ENCODE data around the gene PRKG1. TPM values are rescaled to one million over a fixed set of nuclear protein-coding genes. Genes with fewer than 3 reads are reported as not detected.

PRKG1 gene
- total and polyA plus RNA-seq, 2 of the 4 experiments (the other 2 are of a cell fraction), result 3.5 to 18.3 TPM

DNA sequence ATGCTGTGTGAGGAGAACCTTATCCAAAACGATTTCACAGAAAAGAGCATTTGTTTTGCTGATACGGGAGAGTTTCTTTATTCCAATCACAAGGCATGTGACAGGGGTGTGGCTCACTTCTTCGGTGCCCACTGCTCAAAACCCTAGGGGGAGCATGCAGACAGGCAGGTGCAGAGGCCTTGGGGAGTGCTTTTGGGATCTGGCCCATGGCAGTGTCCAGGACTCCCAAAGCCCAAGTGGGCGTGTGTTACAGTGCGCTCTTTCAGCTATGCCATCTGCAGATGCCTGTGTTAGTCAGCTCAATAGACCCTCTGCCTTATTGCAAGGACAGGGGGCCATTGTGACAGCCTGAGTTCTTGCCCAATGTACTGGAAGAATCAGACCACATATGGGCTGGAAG is 530.3 kb downstream of the PRKG1 start:
- TF ChIP-seq RCOR1 (IDR thresholded peaks at IDR 0.05; ENCODE audit: insufficient replicate concordance, low read length), result no peak
- TF ChIP-seq NFE2L2 (IDR thresholded peaks at IDR 0.05; ENCODE audit: low read depth, low read length), result no peak
- TF ChIP-seq, protein P1, sequence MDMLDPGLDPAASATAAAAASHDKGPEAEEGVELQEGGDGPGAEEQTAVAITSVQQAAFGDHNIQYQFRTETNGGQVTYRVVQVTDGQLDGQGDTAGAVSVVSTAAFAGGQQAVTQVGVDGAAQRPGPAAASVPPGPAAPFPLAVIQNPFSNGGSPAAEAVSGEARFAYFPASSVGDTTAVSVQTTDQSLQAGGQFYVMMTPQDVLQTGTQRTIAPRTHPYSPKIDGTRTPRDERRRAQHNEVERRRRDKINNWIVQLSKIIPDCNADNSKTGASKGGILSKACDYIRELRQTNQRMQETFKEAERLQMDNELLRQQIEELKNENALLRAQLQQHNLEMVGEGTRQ (IDR thresholded peaks at IDR 0.05; ENCODE audit: low read depth, low read length), result no peak
- no peak for TF ChIP-seq ELK1 (IDR thresholded peaks at IDR 0.05; ENCODE audit: borderline replicate concordance, low read depth, low read length)
- no peak for TF ChIP-seq FOS (IDR thresholded peaks at IDR 0.05; ENCODE audit: low read depth, low read length)
- TF ChIP-seq RFX5 (IDR thresholded peaks at IDR 0.05; ENCODE audit: low read depth, low read length), result no peak
- TF ChIP-seq CHD1 (IDR thresholded peaks at IDR 0.05; ENCODE audit: low read depth, low read length), result no peak
- TF ChIP-seq SMC3 (IDR thresholded peaks at IDR 0.05; ENCODE audit: low read depth, low read length), result no peak
- TF ChIP-seq RAD21 (IDR thresholded peaks at IDR 0.05; ENCODE audit: low read length), result no peak
- TF ChIP-seq CEBPB (IDR thresholded peaks at IDR 0.05; ENCODE audit: low read depth, low read length), result no peak
- TF ChIP-seq, protein P2, sequence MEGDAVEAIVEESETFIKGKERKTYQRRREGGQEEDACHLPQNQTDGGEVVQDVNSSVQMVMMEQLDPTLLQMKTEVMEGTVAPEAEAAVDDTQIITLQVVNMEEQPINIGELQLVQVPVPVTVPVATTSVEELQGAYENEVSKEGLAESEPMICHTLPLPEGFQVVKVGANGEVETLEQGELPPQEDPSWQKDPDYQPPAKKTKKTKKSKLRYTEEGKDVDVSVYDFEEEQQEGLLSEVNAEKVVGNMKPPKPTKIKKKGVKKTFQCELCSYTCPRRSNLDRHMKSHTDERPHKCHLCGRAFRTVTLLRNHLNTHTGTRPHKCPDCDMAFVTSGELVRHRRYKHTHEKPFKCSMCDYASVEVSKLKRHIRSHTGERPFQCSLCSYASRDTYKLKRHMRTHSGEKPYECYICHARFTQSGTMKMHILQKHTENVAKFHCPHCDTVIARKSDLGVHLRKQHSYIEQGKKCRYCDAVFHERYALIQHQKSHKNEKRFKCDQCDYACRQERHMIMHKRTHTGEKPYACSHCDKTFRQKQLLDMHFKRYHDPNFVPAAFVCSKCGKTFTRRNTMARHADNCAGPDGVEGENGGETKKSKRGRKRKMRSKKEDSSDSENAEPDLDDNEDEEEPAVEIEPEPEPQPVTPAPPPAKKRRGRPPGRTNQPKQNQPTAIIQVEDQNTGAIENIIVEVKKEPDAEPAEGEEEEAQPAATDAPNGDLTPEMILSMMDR (conservative IDR thresholded peaks at IDR 0.05; ENCODE audit: low read depth, low read length), result no peak
- TF ChIP-seq MAZ (IDR thresholded peaks at IDR 0.05; ENCODE audit: borderline replicate concordance, low read depth, low read length), result no peak
- TF ChIP-seq BHLHE40 (IDR thresholded peaks at IDR 0.05; ENCODE audit: low read depth, low read length), result no peak
- TF ChIP-seq MXI1 (IDR thresholded peaks at IDR 0.05; ENCODE audit: borderline replicate concordance, low read depth, low read length), result no peak
- no peak for TF ChIP-seq POLR2A (IDR thresholded peaks at IDR 0.05; ENCODE audit: low read depth, low read length)
- Histone ChIP-seq H3K9me3 (ENCODE audit: control insufficient read depth, insufficient read depth, low read length) (no peaks in the 10 kb centered on the region), H3K4ac (ENCODE audit: low read depth, low read length) (no peak overlapping the region), H3K4me2 (ENCODE audit: low read depth, low read length) (no peak overlapping the region), H2AK9ac (replicated peaks; ENCODE audit: low read depth, low read length, poor library complexity) (no peak overlapping the region), H2BK15ac (ENCODE audit: low read depth, low read length) (no peak overlapping the region), H3K9ac (ENCODE audit: low read depth, low read length) (no peak overlapping the region), H2BK20ac (ENCODE audit: low read depth, low read length) (no peak overlapping the region), H3K14ac (replicated peaks; ENCODE audit: low read depth, low read length) (no peak overlapping the region), H2BK5ac (ENCODE audit: low read depth, low read length, poor library complexity, severe bottlenecking) (no peak overlapping the region), H3K27ac (ENCODE audit: insufficient read depth, low read length) (no peak overlapping the region), H4K91ac (ENCODE audit: insufficient read depth, low read depth, low read length) (no peak overlapping the region), H3K4me3 (ENCODE audit: insufficient read depth, low read depth, low read length) (no peak overlapping the region), H3K4me1 (ENCODE audit: control insufficient read depth, insufficient read depth, low read length) (no peaks in the 10 kb centered on the region), H3K18ac (ENCODE audit: low read depth, low read length) (no peak overlapping the region), H2AFZ (replicated peaks; ENCODE audit: low read length, poor library complexity) (no peak overlapping the region), H4K8ac (ENCODE audit: low read depth in 2 of 2, low read length in 2 of 2) (no peak overlapping the region), H3K36me3 (ENCODE audit: control insufficient read depth, insufficient read depth, low read length) (no peaks in the 10 kb centered on the region), H2BK120ac (ENCODE audit: low read depth, low read length) (no peak overlapping the region), H3K56ac (ENCODE audit: extremely low read depth, insufficient read depth, low read length) (no peak overlapping the region), H3K27me3 (ENCODE audit: control insufficient read depth, insufficient read depth, low read length) (no peaks in the 10 kb centered on the region), H3K23ac (ENCODE audit: low read depth, low read length) (no peak overlapping the region), H3K79me1 (ENCODE audit: low read depth in 1 of 2, low read length in 2 of 2) (peaks cover 0 to 6% of the 10 kb centered on the region in 2 experiments; a peak in 2 of 4 replicates), H4K20me1 (ENCODE audit: insufficient read depth, low read length) (no peaks in the 10 kb centered on the region), H2AK5ac (ENCODE audit: low read depth, low read length) (no peak overlapping the region), H4K5ac (ENCODE audit: low read depth, low read length) (no peak overlapping the region), H3K9me1 (ENCODE audit: insufficient read depth, low read length) (peaks cover 3% of the 10 kb centered on the region; the same call in 1 of the 2 replicates)
- DNase-seq, result no peak
- ATAC-seq (ENCODE audit: low read depth), result no peak
- in situ Hi-C loops (cut with MboI; ENCODE audit: low sequenced_read_pairs), result no loop called here
- intact Hi-C loops (cut with micrococcal nuclease), result no loop called here
- 100% methylated on average over 2 of the region's 5 CpGs; no CpG with 5 or more reads in 1 of the 2 experiments for WGBS, 2 experiments (ENCODE audit: extremely low coverage in 2 of 2, insufficient read length in 1 of 2)
- dilution Hi-C loops (cut with HindIII; ENCODE audit: low sequenced_read_pairs, unreplicated experiment), result no loop called here
- BruUV-seq (replicated peaks), result no TSS peak
- ChIA-PET CTCF (no interaction called here), POLR2A (ENCODE audit: unreplicated experiment) (no interaction called here)
